Amniotic stem cell (primary cell): ENCODE data around the gene RNU6-1.

Experiments
- DNase-seq: peaks from one replicate; lab custom pipeline; 2025; lab: John Stamatoyannopoulos, UW

Gene RNU6-1

GRCh38 chr15:67857220-67857619 lies 17.4 kb upstream of the RNU6-1 start:
- DNase-seq = no peak

- no peak for DNase-seq
These were observed 16.0 kb upstream of the RNU6-1 start for GRCh38 chr15:67855842-67856241.

DNA sequence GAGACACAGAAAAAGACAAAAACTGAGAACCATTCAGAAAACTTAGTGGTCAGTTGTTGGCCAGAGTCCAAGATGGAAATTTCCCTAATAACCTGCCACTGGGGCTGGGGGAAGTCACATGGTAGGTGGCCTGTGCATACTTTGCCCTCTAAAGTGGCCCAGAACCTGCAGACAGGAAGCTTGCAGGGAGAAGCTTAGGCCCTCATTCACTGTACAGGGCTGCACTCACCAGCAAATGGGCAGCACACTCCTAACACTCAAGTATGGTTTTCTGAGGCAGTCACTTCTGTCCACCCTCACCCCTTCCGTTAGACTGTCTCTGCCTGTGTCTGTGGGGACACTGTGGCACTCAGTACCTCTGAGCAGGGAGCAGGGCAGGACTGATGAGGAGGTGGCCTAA lies 14.5 kb upstream of the RNU6-1 start:
- DNase-seq = no peak

DNA sequence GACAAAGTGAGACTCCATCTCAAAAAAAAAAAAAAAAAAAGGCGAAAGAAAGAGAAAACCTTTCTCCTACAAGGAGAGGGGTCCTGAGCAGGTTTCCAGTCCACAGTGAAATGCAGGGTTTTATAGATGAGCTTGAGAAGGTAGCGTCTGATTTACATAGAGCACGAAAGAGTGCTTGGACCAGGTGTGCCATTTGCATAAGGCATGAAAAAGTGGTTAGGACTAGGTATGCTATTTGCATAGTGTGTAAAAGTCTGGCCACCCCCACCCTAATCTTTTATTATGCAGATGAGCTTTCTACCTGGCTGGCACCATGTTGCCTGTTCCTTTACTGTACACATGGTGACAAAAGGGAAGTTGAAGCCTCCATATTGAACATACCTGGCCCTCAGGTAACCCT lies 13.6 kb upstream of the RNU6-1 start:
- no peak for DNase-seq

DNA sequence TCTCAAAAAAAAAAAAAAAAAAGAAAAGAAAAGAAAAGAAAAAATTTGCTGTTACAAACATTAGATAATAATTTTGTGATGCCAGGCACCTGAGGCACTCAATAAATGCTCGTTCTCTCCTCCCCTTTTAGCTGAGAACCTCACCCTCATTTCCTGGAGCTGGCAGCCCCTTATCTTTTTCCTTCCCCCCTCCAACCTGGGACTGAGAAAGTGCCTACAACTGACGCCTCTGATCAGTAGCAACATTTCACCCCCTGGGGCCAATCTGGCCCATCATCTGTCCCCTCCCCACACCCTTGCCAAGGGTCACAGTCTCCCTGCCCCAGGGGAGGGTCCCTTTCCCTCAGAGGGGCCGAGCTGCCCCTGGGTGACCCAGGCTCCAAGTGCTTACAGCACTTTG lies 12.6 kb upstream of the RNU6-1 start:
- no peak for DNase-seq

- DNase-seq = no peak
These were observed 11.2 kb upstream of the RNU6-1 start for GRCh38 chr15:67850994-67851571.

DNA sequence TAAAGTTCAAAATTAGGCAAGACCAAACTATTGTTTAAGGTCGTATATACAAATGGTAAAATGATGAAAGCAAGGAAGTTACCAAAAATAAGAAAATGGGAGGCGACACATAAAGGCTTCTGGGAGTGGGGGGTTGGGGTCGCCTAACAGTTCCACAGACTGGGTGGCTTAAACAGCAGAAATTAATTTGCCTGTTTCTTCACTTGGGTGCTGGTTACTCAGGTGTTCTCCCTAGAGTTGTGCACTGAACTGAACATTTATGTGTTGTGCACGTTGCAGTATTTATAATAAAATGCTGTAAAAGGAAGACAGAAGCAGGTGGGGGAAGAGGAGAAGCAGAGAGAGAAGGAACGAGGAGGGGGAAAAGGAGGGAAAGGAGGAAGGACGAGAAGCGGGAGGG lies 10.5 kb upstream of the RNU6-1 start:
- no peak for DNase-seq

DNA sequence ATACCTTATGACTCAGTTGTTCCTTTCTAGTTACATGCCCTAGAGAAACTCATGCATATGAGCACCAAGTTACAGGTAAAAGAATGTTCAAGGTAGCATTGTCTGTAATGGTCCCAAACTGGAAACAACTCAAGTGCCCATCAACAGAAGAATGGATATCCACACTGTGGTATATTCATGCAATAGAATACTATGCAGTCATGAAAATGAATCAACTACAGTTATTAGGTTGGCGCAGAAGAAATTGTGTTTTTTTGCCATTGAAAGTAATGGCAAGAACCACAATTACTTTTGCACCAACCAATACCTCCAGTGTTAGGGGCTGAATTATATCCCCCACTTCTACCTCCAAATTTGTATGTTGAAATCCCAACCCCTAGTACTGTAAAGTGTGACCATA lies 9.7 kb upstream of the RNU6-1 start:
- DNase-seq = no peak

GRCh38 chr15:67845974-67846373 lies 6.1 kb upstream of the RNU6-1 start:
- DNase-seq = no peak

DNA sequence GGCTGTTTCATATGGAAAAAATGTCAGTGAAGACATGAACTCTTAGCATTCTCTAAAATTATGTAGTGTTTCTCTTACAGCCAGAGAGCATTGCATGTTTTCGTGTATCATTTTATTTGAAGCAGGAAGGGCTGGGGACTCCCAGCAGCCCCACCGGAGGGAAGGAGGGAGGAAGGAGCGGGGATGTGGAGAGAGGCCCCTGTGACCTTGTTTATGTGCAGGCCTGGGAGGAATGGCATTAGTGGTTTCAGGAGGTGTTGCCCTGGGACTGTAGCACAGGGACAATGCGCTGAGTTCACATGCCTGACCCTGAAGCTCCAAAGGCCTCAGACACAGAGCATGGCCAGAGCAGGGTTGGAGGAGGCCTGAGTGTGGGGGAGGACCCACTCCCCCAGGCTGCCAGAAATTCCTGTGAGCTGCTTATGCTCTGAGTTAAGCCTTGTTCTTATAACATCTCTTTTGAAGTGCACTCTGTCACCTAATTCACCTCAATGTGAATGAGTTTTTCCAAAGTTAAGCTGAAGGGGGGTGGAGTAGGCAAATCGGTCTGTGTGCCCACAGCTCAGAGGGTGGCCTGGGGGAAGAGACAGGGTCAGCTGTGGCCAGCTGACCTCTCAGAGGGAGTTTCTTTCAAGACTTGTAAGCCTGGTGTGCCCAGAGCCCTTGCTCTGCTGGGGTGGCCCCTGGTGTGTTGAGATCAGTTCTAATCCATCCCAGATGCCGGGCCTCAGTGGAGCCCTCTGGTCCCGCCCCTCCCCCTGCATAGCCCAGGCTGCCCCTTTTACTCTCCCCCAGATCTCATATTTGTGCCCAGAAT lies 3.9 kb upstream of the RNU6-1 start:
- DNase-seq = no peak

DNA sequence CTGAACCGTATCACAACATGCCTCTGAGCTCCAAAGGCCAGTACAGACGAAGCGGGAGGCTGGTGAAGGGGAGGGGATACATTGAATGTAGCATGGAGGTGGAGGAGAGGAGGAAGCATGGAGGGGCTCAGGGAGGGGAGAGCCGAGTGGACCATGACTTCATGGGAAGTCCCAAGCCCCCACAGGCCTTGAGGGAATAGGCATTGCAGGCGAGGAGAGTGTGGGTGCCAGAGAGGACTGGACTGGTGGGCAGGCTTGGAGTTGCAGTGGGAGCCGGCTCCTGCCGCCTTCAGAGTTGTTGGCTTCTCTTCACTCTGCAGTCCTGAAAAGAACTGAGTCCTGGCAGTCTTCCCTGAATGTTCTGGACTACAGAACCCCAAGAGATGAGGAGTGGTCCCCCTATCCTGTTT lies 3.3 kb upstream of the RNU6-1 start:
- DNase-seq = no peak

DNA sequence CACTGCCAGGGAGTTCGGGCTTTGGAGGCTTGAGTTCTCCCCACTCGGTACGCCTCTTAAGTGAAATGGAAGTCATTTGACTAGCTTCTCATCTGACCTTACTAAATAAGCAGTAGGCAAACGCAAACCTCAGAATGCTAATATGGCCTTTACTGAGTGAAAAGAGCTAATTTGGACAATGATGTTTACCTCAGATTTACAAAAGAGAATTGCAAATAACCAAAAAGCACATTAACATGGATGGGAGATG lies 1.6 kb upstream of the RNU6-1 start:
- DNase-seq = no peak

DNA sequence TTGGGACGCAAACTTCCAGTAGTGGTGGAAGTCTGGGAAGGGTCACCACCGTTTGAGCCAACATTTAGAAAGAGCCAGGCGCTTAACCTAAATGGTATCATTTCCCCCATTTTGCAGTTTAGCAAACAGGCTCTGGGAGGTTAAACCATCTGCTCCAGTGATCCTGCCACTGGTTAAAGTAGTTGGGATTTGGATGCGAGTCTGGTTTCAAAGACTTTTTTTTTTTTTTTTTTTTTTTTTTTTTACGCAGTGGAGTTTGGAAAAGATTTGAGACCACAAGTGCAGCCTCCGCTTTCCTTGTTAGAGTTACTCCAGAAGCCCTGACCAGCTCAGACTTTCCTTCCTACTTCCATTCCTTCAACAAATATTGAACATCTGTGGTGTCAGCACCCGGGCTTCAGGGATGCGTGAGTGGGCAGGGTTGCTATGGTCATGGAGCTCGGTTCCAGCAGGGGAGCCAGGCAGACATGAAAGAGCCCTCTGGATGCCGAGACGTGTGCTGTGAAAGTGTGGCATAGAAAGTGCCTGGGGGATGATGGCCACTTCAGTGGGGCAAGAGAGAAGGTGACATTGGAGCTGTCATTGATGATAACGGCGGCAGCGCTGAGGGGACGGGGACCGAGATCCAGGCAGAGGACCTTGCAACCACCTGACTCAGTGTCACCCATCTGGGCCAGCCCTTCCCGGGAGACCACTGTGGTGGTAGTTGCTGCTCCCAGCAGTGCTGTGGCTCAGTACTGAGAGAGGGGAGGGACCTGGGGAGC lies 1.1 kb upstream of the RNU6-1 start:
- no peak for DNase-seq

GRCh38 chr15:67839499-67839928 lies 331 bp downstream of the RNU6-1 start:
- no peak for DNase-seq

DNA sequence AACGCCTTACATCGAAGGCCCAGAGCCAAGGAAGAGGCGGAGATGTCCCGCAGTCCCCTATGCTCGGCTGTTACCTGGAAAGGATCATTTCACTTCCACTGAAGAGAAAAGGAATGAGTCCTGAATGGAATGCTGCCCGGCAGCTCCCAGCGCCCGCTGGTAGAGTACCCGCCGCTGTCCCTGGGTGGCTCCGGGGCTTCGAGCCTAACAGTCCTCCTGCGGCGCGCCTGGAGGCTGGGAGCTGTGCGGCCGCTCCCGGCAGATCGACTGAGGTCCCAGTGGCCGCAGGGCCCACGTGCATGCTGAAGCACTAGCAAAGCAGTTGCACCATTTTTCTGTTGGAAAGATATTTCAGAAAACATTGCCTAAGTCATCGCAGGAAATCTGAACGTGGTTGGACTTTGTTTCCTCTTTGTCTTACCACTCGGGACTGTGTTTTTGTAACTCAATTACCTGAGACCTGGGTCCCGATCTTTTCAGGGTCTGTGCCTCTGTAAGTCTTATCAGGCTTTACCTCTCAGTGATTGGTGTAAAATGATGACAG lies 984 bp downstream of the RNU6-1 start:
- no peak for DNase-seq

- no peak for DNase-seq
These were observed 2.9 kb downstream of the RNU6-1 start for GRCh38 chr15:67836955-67837354.

GRCh38 chr15:67836477-67836876 lies 3.4 kb downstream of the RNU6-1 start:
- no peak for DNase-seq

- no peak for DNase-seq
These were observed 3.8 kb downstream of the RNU6-1 start for GRCh38 chr15:67836134-67836455.

- no peak for DNase-seq
These were observed 4.3 kb downstream of the RNU6-1 start for GRCh38 chr15:67835297-67836133.

DNA sequence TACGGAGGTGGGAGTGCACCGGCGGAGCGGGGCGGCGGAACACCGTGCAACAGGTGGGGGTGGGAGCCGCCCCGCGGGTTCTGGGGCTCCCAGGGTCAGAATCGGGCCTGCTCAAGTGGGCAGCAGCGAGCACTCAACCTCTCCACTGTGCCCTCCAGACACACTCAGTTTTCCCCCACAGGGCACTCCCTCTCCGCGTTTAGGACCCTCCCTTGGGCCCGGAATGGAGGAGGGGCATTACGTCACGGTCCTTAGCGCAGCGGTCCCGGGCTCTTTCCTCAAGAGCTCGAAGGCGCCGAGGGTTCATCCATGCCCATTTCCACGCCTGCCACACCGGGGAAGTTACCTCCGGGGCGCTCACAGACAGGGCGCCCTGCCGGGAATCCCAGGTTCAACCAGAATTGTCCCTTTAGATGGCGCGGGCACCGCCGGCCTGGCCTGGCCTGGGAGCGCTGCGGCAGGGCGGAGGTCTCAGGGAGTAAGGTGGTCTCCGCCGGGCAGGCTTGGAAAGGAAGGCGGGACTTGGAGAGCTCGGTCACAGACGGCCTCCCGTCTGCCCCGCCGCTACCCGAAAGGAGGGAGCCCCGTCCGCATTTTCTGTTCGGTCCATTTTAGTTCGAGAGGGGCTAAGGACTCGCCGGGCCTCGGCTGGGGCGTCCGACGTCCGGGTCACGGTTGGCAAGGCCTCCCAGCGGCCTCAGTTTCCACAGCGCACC lies 5.1 kb downstream of the RNU6-1 start:
- DNase-seq = no peak

DNA sequence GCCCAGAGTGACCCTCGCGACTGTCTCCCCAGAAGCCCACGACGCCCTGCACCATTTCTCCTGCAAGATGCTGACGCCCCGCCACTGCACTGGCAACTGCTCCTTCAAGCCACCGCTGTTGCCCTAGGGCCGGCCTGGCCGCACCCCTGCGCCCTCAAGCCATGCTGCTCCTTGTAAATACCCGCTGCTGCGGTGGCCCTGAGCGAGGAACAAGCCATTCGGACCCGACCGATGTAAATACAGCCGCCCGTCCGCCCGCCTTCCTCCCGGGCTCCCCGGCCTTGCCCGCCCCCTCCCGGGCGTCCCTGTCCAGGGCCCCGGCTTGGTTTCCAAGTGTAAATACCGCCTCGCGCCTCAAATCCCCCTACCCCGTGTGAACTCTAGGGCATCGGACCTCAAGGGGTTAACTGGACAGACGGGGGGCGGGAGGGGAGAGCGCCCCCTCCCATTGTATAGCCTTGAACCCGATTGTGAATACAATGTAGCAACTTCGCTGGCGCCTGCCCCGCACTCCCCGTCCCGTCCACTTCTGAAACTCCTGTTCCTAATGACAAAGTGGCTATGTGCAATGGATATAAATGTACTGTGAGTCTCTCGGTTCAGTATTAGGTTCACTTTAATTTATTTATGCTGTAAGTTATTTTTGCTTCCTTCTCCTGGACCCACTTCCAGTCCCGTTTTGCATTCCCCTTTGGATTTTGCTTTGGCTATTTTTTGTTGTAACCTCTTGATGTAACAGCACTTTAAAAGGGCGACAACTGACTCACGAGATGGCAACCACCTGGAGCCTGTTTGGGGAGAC lies 5.9 kb downstream of the RNU6-1 start:
- DNase-seq = no peak
